Measurements from ENCODE around the gene ELMO1. TPM values are rescaled to one million over a fixed set of nuclear protein-coding genes. Genes with fewer than 3 reads are reported as not detected.

ELMO1 gene
- total RNA-seq, 4 donors from 2014 or later = 11.5 to 19.9 (median 17.4) TPM

DNA sequence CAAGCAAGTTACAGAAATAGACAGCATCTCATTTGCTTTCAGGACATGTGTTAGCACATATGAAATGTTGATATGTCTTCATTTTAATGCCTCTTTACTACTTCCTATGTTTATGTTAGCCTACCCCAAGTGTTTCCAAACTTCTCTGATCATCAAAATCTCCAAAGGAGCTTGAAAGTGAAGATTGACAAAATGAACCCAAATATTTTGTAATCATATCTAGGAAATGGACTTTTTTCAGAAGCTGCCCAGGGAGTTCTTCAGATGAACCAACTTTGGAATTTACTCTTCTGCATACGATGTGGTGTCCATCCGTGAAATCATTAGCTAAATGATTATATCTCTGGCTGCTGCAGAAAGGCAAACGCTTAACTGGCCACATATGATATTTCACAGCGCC, 623.2 kb downstream of the ELMO1 start:
- DNase-seq (ENCODE audit: low spot score in 2 of 2) = no peak
- H3K4me3 ChIP-seq (ENCODE audit: low read depth, poor library complexity, severe bottlenecking) = no peak overlapping the region
- TF ChIP-seq, protein P1, sequence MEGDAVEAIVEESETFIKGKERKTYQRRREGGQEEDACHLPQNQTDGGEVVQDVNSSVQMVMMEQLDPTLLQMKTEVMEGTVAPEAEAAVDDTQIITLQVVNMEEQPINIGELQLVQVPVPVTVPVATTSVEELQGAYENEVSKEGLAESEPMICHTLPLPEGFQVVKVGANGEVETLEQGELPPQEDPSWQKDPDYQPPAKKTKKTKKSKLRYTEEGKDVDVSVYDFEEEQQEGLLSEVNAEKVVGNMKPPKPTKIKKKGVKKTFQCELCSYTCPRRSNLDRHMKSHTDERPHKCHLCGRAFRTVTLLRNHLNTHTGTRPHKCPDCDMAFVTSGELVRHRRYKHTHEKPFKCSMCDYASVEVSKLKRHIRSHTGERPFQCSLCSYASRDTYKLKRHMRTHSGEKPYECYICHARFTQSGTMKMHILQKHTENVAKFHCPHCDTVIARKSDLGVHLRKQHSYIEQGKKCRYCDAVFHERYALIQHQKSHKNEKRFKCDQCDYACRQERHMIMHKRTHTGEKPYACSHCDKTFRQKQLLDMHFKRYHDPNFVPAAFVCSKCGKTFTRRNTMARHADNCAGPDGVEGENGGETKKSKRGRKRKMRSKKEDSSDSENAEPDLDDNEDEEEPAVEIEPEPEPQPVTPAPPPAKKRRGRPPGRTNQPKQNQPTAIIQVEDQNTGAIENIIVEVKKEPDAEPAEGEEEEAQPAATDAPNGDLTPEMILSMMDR (IDR thresholded peaks at IDR 0.05) = no peak
- TF ChIP-seq POLR2A (IDR thresholded peaks at IDR 0.05) = no peak
- intact Hi-C loops (cut with DNase I; ENCODE audit: low total_unique reads) = no loop called here
- 77 to 88% methylated on average over 4 of the region's 4 CpGs for WGBS, 2 donors

DNA sequence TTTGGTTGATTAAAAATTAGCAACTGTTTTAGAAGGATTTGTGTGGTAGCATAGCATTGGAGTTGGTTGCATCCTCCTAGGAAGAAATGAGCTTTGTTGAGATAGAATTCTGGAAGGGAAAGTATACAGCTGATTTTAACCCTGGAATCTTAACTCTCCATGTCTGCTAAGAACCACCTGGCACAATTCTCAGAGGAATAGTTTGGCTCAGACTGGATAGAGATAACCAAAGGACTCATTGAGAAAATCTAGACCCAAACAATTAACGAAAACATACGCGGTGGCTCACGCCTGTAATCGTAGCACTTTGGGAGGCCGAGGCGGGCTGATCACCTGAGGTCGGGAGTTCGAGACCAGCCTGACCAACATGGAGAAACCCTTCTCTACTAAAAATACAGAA, 625.3 kb downstream of the ELMO1 start:
- 95 to 97% methylated on average over 9 of the region's 9 CpGs for WGBS, 2 donors
- TF ChIP-seq, protein P1 (IDR thresholded peaks at IDR 0.05) = no peak
- no peak for TF ChIP-seq POLR2A (IDR thresholded peaks at IDR 0.05)
- intact Hi-C loops (cut with DNase I; ENCODE audit: low total_unique reads) = no loop called here
- H3K4me3 ChIP-seq (ENCODE audit: low read depth, poor library complexity, severe bottlenecking) = no peak overlapping the region
- DNase-seq (ENCODE audit: low spot score in 2 of 2) = no peak

DNA sequence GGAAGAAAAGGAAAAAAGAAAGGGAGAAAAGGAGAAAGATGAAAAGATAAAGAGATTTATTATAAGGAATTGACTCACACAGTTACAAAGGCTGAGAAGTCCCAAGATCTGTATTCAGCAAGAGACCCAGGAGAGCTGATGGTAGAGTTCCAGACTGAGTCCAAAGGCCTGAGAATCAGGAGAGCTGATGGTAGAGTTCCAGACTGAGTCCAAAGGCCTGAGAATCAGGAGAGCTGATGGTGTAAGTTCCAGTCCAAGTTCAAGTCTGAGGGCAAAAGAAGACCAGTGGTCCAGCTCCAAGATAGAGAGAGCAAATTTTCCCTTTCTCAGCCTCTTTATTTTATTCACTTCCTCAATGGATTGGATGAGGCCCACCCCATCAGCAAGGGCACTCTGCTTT, 627.0 kb downstream of the ELMO1 start:
- no peak for TF ChIP-seq POLR2A (IDR thresholded peaks at IDR 0.05)
- TF ChIP-seq, protein P1 (IDR thresholded peaks at IDR 0.05) = no peak
- H3K4me3 ChIP-seq (ENCODE audit: low read depth, poor library complexity, severe bottlenecking) = no peak overlapping the region
- DNase-seq (ENCODE audit: low spot score in 2 of 2) = no peak
- intact Hi-C loops (cut with DNase I; ENCODE audit: low total_unique reads) = no loop called here

DNA sequence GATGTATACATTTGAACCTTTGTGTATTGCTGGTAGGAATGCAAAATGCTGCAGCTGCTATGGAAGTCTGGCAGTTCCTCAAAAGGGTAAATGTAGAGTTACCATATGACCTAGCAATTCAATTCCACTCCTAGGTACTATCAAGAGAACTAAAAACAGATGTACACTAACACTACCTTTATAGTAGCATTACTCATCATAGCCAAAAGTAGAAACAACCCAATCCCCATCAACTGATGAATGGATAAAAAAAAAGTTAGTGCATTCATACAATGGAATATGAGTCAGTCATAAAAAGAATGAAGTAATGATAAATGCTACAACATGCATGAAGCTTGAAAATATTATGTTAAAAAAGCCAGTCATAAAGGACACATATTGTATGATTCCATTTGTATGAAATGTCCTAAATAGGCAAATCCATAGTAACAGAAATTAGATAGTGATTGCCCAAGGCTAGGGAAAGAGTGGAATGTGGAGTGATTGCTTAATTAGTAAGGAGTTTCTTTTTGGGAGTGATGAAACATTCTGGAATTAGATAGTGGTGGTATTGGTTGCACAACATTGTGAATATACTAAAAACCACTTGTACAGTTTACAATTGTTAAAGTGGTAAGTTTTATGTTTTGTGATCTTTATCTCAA, 628.0 kb downstream of the ELMO1 start:
- no peak overlapping the region for H3K4me3 ChIP-seq (ENCODE audit: low read depth, poor library complexity, severe bottlenecking)
- intact Hi-C loops (cut with DNase I; ENCODE audit: low total_unique reads) = no loop called here
- TF ChIP-seq, protein P1 (IDR thresholded peaks at IDR 0.05) = no peak
- TF ChIP-seq POLR2A (IDR thresholded peaks at IDR 0.05) = no peak
- no peak for DNase-seq (ENCODE audit: low spot score in 2 of 2)

DNA sequence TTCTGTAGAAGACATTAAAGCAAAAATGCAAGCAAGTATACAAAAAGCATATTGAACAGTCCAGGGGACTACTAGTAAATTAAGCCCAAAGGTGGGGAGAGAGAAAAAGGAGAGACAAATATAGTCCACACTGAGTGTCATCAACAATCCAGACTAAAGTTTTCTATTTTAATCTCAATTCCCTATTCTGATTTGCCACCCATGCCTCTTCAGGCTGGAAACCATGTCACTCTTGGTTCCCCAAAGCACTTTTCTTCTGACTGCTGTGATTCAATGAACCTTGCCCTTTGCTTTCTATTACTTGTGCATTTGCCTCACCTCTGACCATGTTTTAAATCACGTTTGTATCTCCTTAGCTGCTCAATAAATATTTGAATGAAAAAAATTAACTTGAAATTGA, 629.0 kb downstream of the ELMO1 start:
- no peak for TF ChIP-seq POLR2A (IDR thresholded peaks at IDR 0.05)
- TF ChIP-seq, protein P1 (IDR thresholded peaks at IDR 0.05) = no peak
- DNase-seq (ENCODE audit: low spot score in 2 of 2) = no peak
- intact Hi-C loops (cut with DNase I; ENCODE audit: low total_unique reads) = no loop called here
- 61 to 76% methylated on average over 1 of the region's 1 CpG for WGBS, 2 donors
- no peak overlapping the region for H3K4me3 ChIP-seq (ENCODE audit: low read depth, poor library complexity, severe bottlenecking)

DNA sequence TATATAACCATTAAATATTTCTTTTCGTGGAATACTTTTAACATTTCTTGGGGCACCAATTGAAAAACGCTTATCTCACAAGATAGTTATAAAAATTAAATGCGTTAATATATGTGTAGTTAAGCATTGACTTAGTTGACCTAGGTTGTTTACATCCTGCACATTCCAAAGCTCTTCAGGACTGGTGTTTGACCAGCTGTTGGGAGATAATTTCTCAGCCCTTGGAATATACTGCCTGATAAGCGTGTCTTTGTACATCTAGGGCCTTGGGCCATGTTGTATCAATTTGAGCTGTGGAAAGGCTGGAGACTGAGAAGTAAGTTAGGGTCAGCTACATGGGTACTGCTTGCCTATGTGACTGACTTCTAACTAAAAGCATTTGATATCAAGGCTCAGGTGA, 634.4 kb downstream of the ELMO1 start:
- no peak for DNase-seq (ENCODE audit: low spot score in 2 of 2)
- WGBS, 2 donors = 92 to 93% methylated on average over 4 of the region's 4 CpGs
- H3K4me3 ChIP-seq (ENCODE audit: low read depth, poor library complexity, severe bottlenecking) = no peak overlapping the region
- TF ChIP-seq, protein P1 (IDR thresholded peaks at IDR 0.05) = no peak
- no peak for TF ChIP-seq POLR2A (IDR thresholded peaks at IDR 0.05)
- intact Hi-C loops (cut with DNase I; ENCODE audit: low total_unique reads) = no loop called here

Measured in lower leg skin (tissue), 4 donors.